NCI-H187 (cell line): ENCODE measurements around the gene BRAP.
"Not testable (repeated sequence)": the region's sequence is repeated elsewhere in the genome, so short reads cannot be mapped to it uniquely, and the experiment has no call there.

Experiments used
- DNase-seq, 2 experiments: peaks; one replicate each; lab custom pipeline; 2025; lab: John Stamatoyannopoulos, UW

BRAP gene

DNA sequence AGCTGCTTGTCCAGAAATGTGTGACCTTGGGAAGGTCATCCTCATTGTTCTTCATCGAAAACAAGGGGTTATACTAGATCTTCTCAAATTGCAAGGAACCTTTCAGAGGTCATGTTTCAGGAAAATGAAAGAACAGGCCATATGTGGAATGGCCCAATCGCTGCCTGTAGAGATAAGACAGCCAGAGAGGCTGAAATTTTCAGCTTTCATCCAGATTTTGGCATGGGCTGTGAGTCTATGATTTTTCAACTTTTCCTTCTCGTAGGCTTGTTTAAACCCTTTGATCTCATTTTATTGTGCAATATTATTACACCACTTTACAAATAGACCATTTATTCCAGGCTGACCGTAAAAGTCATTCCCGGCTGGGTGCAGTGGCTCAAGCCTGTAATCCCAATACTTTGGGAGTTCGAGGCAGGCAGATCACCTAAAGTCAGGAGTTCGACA is 69.6 kb downstream of the BRAP start:
- DNase-seq: no peak

GRCh38 chr12:111607239-111607638 is 78.5 kb downstream of the BRAP start:
- DNase-seq: no peak

- no peak for DNase-seq
Measured at GRCh38 chr12:111606767-111607230, 79.0 kb downstream of the BRAP start.

GRCh38 chr12:111605911-111606766 is 79.6 kb downstream of the BRAP start:
- no peak for DNase-seq

DNA sequence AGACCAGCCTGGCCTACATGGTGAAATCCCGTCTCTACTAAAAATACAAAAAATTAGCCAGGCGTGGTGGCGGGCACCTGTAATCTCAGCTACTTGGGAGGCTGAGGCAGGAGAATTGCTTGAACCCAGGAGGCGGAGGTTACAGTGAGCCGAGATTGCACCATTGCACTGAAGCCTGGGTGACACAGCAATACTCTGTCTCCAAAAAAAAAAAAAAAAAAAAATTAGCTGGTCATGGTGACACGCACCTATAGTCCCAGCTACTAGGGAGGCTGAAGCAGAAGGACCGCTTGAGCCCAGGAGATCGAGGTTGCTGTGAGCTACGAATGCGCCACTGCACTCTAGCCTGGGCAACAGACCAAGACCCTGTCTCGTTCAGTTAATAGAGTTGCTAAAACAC is 82.9 kb downstream of the BRAP start:
- DNase-seq: not testable (repeated sequence)

DNA sequence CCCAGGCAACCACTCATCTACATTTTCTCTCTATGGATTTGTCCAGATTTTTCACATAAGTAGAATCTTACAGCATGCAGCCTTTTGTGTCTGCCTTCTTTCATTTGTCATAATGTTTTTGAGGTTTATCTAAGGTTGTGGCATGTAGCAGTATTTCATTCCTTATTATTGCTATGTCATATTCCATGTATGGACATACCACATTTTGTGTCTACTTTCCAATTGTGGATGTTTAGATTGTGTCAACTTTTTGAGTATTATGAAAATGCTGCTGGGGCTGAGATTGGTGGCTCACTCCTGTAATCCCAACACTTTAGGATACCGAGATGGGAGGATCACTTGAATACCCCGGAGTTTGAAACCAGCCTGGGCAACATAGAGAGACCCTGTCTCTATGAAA is 83.4 kb downstream of the BRAP start:
- no peak for DNase-seq

- DNase-seq: not testable (repeated sequence)
Measured at GRCh38 chr12:111600986-111601385, 84.8 kb downstream of the BRAP start.

DNA sequence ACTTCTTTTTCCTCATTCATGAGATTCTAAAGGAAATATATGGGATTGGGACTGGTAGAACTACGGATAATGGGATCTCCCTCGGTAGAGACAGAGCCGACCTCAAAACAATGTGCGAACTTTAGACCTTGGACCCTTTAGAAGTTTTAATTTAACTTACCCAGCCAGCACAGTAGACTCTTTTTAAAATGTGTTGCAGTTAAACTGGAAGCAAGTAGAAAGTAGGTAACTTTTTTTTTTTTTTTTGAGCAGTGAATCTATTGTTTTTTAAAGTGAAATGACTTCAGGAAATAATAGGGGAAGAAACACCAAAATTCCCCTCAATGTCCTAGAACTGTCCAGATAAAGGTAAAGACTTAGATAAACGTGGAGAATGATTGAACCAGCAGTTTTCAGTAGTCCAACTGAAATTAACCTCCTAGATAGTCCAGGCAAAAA is 85.5 kb downstream of the BRAP start:
- DNase-seq: no peak

DNA sequence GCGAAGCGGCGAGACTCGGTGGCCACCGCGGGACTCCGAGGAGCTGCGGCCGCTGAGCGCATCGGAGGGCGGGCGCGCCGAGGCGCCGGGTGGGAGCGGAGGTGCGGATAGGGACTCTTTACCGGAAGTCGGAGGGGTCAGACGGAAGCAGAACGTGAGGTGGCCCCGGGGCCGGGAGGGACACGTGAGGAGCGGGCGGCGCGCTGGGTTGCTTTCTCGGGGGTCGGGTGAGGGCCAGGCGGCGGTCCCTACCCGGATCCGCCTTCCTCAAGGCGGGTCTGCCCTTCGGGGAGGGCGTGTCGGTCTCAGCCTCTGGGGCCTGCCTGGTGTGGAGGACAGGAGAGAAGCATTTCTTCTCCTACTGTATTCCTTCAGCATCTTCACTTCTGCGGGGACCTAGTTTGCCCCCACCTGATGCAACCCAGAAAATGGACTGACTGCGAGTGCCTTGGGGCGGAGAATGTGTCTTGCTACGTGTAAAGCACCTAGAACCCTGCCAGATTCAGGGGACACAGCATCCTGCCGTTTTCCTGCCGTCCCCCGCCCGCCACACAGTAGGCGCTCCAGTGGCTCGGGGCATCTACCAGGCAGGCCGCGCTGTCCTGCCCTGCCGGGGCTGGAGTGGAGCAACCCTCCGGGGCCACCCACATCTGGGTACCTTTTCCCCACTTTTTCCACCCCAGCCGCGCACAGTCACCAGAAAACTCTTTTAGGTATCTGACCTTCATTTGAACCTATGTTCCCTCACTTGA is 86.1 kb downstream of the BRAP start:
- peak; percentile 52 to 86 for DNase-seq

- peak; percentile 43 to 79 for DNase-seq
Measured at GRCh38 chr12:111598637-111599452, 86.9 kb downstream of the BRAP start, which contains the start of gene ATXN2. ATXN2 (minus strand) TSS chr12:111599315; CDS start chr12:111599034, 281 bp downstream.

- peak in 1 of 2 experiments; percentile 8 for DNase-seq
Measured at GRCh38 chr12:111597831-111598636, 87.7 kb downstream of the BRAP start.

GRCh38 chr12:111596985-111597830 is 88.5 kb downstream of the BRAP start:
- peak; percentile 15 to 30 for DNase-seq

DNA sequence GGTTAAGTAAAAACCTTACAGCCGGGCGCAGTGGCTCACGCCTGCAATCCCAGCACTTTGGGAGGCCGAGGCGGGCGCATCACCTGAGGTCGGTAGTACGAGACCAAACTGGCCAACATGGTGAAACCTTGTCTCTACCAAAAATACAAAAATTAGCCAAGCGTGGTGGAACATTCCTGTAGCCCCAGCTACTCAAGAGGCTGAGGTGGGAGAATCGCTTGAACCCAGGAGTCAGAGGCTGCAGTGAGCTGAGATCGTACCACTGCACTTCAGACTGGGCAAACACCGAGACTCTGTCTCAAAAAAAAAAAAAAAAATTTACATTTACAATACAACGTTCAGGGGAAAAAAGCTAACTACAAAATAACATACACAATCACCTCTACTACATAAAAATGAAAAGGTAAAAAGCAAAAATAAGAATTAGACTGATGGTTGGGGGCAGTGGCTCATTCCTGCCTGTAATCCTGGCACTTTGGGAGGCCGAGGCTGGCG is 90.4 kb downstream of the BRAP start:
- DNase-seq: not testable (repeated sequence)
